Measurements from ENCODE around the gene TSPAN9.

Gene TSPAN9

GRCh38 chr12:3102771-3103410, 25.7 kb downstream of the TSPAN9 start:
- no peak for DNase-seq

GRCh38 chr12:3103806-3104205, 26.6 kb downstream of the TSPAN9 start:
- no peak for DNase-seq

- no peak for DNase-seq
These were observed 28.7 kb downstream of the TSPAN9 start for GRCh38 chr12:3105690-3106479.

- DNase-seq: no peak
These were observed 29.4 kb downstream of the TSPAN9 start for GRCh38 chr12:3106579-3106978.

- no peak for DNase-seq
These were observed 29.9 kb downstream of the TSPAN9 start for GRCh38 chr12:3107071-3107583.

GRCh38 chr12:3107954-3108353, 30.8 kb downstream of the TSPAN9 start:
- DNase-seq: no peak

GRCh38 chr12:3110578-3110977, 33.4 kb downstream of the TSPAN9 start:
- no peak for DNase-seq

- DNase-seq: no peak
These were observed 36.6 kb downstream of the TSPAN9 start for GRCh38 chr12:3113671-3114325.

GRCh38 chr12:3114671-3115070, 37.5 kb downstream of the TSPAN9 start:
- no peak for DNase-seq

- DNase-seq: no peak
These were observed 37.9 kb downstream of the TSPAN9 start for GRCh38 chr12:3115078-3115477.

- DNase-seq: no peak
These were observed 39.1 kb downstream of the TSPAN9 start for GRCh38 chr12:3116106-3116844.

- DNase-seq: no peak
These were observed 40.0 kb downstream of the TSPAN9 start for GRCh38 chr12:3117144-3117581.

- no peak for DNase-seq
These were observed 40.4 kb downstream of the TSPAN9 start for GRCh38 chr12:3117591-3118015.

GRCh38 chr12:3119192-3119755, 42.1 kb downstream of the TSPAN9 start:
- DNase-seq: no peak

- DNase-seq: no peak
These were observed 42.8 kb downstream of the TSPAN9 start for GRCh38 chr12:3119756-3120601.

GRCh38 chr12:3120701-3121100, 43.5 kb downstream of the TSPAN9 start:
- no peak for DNase-seq

GRCh38 chr12:3122841-3123678, 45.9 kb downstream of the TSPAN9 start:
- DNase-seq: no peak

- no peak for DNase-seq
These were observed 46.5 kb downstream of the TSPAN9 start for GRCh38 chr12:3123729-3124128.

GRCh38 chr12:3124917-3125316, 47.7 kb downstream of the TSPAN9 start:
- DNase-seq: no peak

GRCh38 chr12:3125674-3126073, 48.5 kb downstream of the TSPAN9 start:
- DNase-seq: no peak

GRCh38 chr12:3127832-3128231, 50.7 kb downstream of the TSPAN9 start:
- no peak for DNase-seq
